NCI-H1092 treated with DMSO at 0.1 percent for 48 hours (cell line): ENCODE results near the gene PGK1.
"Not testable (repeated sequence)": the region's sequence is repeated elsewhere in the genome, so short reads cannot be mapped to it uniquely, and the experiment has no call there.

ENCODE experiments used
- DNase-seq: peaks from one replicate; lab custom pipeline; 2025; lab: John Stamatoyannopoulos, UW

The PGK1 gene

DNA sequence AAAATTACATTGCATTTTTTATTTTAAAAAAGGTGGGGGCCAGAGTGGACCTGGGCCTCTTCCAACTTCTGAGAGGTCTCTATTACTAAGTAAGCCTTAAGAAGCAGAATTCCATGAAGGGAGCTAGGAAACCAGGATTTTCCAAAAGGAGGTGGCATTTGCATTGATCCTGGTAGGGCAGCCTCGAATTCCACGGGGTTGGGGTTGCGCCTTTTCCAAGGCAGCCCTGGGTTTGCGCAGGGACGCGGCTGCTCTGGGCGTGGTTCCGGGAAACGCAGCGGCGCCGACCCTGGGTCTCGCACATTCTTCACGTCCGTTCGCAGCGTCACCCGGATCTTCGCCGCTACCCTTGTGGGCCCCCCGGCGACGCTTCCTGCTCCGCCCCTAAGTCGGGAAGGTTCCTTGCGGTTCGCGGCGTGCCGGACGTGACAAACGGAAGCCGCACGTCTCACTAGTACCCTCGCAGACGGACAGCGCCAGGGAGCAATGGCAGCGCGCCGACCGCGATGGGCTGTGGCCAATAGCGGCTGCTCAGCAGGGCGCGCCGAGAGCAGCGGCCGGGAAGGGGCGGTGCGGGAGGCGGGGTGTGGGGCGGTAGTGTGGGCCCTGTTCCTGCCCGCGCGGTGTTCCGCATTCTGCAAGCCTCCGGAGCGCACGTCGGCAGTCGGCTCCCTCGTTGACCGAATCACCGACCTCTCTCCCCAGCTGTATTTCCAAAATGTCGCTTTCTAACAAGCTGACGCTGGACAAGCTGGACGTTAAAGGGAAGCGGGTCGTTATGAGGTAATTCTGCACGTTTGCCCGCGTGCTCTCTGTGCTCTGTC is at the start of gene PGK1:
Gene PGK1 (plus strand): TSS at position 626 of the 824 bp plus-strand sequence. CDS start 93 bp downstream, at position 719.
- peak; percentile 96 for DNase-seq

DNA sequence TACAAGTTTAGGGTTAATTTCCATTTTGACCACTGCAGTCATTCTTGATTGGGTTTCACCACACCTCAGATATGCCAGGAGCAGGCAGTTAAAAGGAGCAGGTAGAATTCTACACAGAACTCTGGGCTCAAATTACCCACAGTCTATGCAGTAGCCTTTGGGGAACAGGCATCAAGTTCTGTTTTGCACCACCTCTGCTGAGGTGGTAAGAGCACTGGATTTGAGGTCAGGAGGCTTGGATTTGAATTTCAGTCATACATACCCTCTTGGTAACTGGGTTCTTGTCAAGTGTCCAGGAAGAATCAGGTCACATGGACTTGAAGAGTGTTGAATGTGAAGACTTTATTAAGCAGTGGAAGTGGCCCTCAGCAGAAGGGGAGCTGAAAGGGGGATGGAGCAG is 40.4 kb upstream of the PGK1 start:
- DNase-seq: no peak

DNA sequence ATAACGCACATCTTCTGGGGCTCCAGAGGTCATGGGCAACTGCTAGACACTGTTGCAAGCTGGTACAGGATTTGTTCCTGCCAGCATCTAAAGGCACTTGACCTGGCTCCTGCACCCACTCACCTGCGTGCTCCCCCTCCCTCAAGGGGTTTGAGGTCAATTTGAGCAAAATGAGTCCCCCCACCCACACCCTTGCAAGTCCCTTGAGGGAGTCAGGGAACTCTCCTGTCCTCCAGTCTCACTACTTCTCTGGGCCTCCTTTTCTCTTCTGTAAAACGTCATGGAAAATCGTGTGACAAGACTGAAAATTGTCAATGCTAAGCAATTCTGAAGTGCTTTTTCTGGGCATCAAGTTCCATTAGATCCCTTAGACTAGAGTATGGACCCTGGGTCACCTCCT is 39.9 kb upstream of the PGK1 start:
- DNase-seq: no peak

DNA sequence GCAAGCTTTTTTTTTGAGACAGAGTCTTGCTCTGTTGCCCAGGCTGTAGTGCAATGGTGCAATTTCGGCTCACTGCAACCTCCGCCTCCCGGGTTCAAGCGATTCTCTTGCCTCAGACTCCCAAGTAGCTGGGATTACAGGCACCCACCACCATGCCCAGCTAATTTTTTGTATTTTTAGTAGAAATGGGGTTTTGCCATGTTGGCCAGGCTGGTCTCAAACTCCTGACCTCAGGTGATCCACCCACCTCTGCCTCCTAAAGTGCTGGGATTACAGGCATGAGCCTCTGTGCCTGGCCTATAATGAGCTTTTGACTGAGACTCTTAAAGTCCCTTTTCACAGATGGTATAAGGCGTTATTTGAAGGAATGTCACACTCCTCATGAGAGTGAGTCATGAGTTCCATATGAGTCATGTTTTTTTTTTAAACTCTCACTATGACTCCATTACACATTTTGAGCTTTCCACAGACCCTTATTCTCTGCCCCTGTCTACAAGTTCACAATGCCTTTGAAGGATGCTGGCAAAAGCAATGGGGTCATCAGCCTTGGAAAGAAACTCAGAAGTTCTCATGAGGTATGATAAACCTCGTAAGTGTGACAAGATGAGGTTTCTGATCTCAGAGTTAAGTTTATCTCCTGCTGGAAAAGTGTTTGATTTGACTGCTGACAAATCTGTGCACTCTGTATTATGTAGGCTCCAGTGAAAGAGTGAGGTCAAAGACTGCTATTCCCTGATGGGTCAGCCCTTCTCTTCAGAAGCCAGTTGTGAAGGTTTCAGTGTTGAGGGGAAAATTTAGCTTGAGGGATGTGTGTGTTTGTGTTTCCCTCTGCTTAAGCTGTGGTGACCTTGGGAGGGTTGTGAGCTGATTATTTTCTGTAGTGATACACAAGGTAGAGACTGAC is 39.1 kb upstream of the PGK1 start:
- not testable (repeated sequence) for DNase-seq

DNA sequence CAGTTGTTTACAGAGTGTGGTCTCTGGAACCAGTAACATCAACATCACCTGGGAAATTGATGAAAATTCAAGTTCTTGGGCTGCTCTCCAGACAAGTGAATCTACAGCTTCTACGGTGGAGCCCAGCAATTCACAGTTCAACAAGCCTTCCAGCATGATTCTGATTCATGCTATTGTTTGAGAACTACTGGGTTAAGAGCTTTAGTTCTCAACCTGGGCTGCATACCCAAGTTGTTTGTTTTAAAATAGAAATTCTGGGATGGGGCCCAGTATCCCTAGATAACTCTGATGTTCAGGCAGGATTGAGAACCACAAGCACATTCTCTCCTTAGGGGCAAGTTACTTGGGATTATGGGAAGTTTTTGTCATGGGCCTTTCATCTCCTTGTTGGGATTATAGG is 37.9 kb upstream of the PGK1 start:
- DNase-seq: no peak

DNA sequence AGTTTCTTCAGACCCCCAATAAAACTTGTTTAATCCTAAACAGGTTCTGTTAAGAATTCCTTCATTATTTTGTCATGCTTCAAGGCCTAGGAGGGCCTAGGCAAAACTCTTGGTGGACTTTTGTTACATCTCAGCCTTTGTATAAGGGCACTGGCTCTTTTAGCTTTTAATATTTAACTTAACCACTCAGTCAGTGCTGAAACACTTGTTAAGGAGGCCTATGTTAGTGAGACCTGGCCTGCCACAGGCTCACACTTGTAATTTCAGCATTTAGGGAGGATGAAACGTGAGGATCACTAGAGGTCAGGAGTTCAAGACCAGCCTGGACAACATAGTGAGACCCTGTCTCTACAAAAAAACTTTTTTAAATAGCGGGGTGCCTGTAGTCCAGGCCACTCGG is 32.7 kb upstream of the PGK1 start:
- DNase-seq: no peak

DNA sequence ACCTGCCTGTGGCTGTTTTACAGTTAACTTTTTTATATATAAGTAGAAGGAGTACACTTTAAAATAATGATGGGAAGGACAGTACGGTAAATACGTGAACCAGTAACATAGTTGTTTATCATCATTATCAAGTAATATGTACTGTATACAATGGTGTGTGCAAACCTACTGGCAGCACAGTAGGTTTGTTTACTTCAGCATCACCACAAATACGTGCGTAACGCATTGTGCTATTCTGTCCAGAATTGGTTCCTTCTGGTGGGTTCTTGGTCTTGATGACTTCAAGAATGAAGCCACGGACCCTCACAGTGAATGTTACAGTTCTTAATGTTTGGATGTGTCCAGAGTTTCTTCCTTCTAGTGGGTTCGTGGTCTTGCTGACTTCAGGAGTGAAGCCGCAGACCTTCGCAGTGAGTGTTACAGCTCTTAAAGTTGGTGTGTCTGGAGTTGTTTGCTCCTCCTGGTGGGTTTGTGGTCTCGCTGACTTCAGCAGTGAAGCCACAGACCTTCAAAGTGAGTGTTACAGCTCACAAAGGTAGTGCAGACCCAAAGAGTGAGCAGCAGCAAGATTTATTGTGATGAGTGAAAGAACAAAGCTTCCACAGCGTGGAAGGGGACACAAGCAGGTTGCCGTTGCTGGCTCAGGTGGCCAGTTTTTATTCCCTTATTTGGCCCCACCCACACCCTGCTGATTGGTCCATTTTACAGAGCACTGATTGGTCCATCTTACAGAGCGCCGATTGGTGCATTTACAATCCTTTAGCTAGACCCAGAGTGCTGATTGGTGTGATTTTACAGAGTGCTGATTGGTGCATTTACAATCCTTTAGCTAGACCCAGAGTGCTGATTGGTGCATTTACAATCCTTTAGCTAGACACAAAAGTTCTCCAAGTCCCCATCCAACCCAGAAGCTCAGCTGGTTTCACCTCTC is 30.6 kb upstream of the PGK1 start:
- DNase-seq: not testable (repeated sequence)

DNA sequence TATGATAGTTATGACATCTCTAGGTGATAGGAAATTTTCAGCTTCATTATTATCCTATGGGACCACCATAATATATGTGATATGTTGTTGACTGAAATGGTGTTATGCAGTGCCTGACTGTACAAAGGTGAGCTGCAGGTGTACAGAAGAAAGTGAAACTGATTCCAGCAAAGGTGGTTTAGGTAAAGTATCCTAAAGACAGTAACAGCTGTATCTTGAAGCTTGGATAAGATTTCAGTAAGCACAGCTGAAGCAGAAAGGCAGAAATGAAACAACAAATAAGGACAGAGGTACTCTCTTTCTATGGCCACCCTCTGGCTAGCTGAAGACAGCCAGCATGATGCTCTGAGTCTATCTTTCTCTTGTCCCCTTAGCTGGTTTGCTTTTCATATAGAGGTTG is 30.0 kb upstream of the PGK1 start:
- no peak for DNase-seq

DNA sequence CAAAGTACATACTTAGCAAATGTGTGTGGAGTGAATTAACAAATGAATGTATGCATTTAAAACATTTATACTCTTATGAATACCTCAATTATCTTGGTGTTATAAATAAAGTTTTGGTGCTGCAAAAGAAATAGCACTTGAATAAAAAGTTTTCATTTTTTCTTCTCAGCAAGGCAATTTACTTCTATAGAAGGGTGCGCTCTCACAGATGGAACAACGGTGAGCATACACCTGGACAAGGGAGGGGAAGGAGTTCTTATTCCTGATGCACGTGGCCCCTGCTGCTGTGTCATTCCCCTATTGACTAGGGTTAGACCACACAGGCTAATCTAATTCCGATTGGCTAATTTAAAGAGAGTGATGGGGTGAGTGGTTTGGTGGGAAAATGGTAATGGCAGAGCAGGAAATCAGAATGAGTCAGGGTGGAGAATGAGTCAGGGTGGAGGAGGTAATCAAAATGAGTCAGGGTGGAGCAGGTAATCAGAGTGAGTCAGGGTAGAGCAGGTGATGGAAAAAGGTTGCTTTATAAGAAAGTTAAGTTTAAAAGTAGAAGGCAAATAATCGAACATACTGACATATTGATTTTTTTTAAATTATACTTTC is 28.2 kb upstream of the PGK1 start:
- no peak for DNase-seq

DNA sequence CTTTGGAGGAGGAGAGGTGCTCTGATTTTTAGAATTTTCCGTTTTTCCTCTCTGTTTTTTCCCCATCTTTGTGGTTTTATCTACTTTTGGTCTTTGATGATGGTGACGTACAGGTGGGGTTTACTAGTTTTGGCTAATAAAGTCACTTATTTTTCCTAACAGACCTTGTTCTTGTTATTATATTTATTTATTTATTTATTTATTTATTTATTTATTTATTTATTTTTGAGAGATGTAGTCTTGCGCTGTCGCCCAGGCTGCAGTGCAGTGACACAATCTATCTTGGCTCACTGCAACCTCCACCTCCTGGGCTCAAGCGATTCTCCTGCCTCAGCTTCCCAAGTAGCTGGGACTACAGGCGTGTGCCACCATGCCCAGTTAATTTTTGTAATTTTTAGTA is 22.6 kb upstream of the PGK1 start:
- not testable (repeated sequence) for DNase-seq

DNA sequence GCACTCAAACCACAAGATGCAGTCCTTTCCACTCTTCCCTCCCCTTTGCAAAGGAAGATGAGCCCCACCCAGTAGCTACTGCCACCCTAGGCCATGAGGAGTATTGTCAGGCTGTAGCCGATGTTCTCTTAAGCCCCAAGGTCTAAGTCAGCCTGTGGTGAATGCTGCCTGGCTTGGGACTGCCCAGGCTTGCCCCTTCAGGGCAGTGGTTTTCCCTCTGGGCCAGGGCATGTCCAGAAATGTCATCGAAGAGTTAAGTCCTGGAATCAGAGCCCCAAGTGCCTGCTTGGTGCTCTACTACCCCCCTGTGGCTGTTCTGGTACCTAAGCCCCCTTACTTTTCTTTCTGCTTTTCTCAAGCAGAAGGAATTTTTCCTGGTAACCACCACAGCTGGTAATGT is 11.8 kb upstream of the PGK1 start:
- DNase-seq: no peak

DNA sequence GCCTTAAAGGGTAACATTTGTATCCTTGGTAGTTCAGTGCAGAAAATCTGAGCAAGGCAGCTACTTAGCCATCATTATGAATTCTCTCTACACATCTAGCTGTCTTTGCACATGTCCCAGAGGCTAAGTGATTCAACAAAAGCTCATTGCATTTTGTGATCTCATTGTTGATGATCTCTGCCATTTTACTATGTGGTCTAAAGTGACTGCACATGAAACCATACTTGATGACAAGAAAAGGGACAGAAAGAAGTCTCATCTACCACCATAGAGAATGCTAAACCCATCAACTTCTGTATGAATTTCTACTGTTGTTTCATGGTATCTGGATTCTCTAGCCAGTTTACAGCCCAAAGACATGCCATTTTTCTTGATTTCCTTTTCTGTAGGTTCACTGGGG is 5.9 kb upstream of the PGK1 start:
- DNase-seq: no peak

DNA sequence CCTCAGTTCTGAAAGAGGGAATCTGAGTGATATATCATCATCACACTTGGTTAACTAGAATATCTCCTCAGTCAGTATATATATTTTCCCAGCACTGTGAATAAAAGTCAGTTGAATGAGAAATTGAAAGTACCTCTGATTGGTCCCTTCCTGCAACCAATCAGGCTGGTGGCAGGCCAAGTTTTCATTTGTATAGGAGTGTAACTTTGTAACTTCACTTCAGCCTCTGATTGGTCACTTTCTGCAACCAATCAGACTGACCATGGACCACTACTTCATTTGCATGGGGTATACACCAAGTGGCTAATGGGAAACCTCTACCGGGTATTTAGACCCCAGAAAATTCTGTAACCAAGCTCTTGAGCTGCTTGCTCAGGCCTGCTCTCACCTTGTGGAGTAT is 2.0 kb upstream of the PGK1 start:
- no peak for DNase-seq

DNA sequence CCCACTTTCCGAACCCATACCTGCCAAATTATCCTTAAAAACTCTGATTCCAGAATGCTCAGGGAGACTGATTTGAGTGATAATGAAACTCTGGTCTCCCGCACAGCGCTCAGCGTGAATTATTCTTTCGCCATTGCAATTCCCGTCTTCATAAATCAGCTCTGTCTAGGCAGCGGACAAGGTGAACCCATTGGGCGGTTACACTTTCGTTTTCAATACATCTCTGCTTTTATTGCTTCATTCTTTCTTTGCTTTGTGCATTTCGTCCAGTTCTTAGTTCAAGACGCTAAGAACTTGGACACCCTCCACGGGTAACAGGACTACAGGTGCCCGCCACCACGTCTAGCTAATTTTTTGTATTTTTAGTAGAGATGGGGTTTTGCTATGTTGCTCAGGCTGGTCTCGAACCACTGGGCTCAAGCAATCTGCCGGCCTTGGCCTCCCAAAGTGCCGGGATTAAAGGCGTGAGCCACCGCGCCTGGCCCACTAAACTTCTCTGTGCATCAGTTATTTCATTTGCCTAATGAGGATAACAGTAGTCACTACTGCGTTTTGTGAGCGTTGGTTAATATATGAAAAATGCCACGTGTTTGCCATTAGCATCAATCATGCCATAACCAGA is 936 bp upstream of the PGK1 start:
- no peak for DNase-seq

DNA sequence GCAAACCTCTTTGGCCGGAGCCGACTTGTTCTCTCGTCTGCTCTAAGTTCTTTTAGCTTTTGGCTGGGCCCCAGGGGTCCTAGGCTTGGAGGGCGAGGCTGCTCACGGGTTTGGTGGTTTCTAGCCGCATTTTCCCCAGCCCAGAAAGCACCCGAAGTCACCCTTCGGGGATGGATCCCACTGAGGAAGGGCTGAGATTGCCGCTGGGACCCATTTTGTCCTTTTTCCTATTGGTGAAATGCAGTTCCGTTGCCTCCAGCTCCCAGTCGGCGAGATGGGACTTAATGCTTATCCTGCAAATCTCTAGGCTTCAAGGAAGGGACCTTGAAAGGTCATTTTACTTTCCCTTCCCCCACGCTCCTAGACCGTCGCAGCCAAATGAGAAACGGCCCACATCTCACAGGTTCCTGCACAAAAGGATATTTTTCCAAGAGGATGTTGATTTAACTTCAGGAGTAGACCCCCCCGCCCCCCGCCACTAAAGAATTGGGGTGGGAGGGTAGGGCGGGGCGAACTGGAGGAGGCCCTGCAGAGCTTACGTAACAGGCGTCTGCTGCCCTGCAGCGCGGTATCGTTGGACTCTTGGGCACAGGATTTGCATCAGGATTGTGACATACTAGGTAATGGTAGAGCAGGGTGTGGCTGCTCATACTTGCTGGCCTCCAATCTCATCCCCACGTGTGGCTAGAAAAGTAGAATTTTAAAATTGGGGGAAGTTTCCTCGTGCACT is 564 bp downstream of the PGK1 start:
- peak; percentile 38 for DNase-seq

DNA sequence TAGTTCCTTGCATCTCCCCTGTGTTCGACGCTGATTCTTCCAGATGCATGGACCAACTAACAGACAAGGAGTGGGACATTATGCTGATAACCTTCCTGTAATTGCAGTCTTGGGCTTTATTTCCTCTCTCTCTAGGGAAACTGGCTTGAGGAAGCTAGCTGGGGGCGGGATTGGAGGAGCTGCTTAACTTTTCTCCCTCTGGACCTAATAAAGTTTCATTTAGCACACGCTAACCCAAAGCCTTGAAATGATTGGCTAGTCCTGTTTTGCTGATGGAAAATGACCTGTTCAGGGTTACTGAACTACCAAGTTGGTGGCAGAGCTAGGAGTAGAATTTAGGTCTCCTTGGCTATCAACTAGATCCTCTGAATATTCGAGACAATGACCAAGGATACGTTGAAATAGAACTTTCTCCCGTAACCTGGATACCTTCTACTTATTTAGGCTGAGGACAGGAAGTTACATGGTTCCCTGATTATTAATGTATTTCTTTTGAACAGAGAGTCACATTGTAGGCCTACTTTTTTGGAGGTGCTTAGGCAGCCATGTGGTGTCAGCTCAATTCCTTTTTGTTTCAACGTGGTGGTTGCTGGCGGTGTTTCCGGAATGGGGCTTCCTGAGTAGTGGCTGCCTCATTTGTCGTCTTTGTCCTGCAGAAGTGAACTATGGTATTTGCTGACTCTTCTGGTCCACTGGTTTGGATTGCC is 2.0 kb downstream of the PGK1 start:
- DNase-seq: no peak

DNA sequence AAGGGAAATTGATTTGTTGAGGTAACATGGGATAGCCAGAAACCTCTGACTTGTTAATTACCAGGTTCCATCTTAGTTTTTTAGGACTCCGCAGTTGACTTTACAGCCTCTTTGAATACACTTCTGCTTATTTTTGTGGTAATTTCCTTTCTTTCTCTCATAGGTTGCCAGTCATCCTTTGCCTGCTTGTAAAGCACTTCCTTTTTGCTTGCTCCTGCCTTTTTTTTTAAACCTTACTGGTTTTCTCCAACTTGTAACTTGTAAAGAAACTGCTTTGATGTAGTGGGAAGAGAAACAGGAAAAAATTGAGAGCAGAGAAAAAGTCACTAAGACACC is 2.6 kb downstream of the PGK1 start:
- DNase-seq: no peak

DNA sequence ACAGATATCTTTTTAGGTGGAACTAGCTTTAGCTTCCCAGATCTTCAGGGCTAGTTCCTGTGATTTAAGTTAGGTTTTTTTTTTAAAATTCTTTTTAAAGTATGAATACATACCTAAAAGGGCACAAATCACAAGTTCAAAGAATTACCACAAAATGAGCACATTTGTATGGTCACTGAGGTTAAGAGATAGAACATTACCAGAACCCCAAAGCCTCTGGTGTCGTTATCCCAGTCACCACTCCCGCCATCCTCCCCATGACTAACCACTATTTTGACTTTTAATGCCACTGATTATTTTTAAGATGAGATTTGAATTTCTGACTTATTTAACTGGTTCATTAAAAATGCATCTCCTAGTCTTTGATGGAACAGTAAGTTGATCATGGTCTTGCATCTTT is 5.4 kb downstream of the PGK1 start:
- no peak for DNase-seq

DNA sequence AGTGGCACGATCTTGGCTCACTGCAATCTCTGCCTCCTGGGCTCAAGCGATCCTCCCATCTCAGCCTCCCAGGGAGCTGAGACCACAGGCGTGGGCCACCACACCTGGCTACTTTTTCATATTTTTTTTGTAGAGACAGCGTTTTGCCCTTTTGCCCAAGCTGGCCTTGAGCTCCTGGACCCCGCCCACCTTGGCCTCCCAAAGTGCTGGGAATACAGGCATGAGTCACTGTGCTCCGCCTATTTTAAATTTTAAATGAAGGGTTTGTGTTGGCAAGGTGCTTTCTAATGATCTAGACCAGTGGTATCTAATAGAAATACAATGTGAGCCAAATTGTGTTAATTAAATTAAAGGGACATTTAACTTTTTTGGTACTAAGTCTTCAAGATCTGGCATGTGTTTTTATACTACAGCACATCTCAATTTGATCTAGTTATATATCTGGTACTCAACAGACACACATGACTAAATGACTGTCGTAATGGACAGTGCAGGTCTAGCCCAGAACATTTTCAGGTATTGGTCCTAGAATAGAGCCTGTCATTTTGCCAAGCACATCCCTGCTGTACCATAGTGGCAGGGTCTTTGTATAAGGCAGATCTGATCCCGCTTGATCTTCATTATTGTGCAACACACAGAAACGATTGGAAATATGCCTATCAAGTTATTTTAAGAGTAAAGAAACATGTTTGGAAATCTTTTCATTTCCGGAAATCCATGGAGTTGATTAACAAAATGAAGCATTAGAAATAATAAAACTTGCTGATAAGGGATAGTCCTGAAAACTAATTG is 7.3 kb downstream of the PGK1 start:
- DNase-seq: no peak
